ENCODE data around the gene HADHA. TPM values are rescaled to one million over a fixed set of nuclear protein-coding genes. Genes with fewer than 3 reads are reported as not detected.

The HADHA gene
- total and polyA plus RNA-seq, 2 donors (not counting 1 experiment from before 2014, with no cell fraction given): 29.8 to 96.7 TPM

DNA sequence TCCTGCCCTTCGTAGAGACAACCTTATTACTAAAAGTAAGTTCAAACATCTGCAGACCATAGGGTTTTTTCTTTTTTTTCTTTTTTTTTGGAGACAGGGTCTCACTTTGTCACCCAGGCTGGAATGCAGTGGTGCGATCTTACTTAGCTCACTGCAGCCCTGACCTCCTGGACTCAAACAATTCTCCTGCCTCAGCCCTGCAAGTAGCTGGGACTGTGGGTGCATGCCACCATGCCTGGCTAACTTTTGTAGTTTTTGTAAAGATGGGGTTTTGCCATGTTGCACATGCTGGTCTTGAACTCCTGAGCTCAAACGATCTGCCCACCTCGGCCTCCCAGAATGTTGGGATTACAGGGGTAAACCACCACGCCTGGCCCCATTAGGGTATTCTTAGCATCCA, 32.4 kb downstream of the HADHA start:
- Histone ChIP-seq H3K9ac (ENCODE audit: low read length) (no peak overlapping the region), H3K4me1 (ENCODE audit: control insufficient read depth in 2 of 2, insufficient read depth in 2 of 2, low read length in 2 of 2) (no peaks in the 10 kb centered on the region), H3K36me3 (replicated peaks in 1 of 2; ENCODE audit: control extremely low read depth in 1 of 2, control insufficient read depth in 1 of 2, extremely low read depth in 1 of 2, insufficient read depth in 2 of 2, low read length in 1 of 2) (peaks cover 29 to 76% of the 10 kb centered on the region in 2 experiments), H3K27me3 (replicated peaks in 1 of 4; ENCODE audit: control extremely low read depth in 1 of 4, control insufficient read depth in 3 of 4, insufficient read depth in 4 of 4, low read length in 3 of 4) (no peaks in the 10 kb centered on the region), H3K9me3 (ENCODE audit: control extremely low read depth in 1 of 3, control insufficient read depth in 2 of 3, insufficient read depth in 1 of 3, low read length in 2 of 3) (no peaks in the 10 kb centered on the region), H4K20me1 (ENCODE audit: control insufficient read depth, insufficient read depth, low read length, poor library complexity, severe bottlenecking) (no peaks in the 10 kb centered on the region), H3K79me2 (ENCODE audit: control insufficient read depth, insufficient read depth, low read length) (no peaks in the 10 kb centered on the region), H3K27ac (ENCODE audit: low read length in 2 of 2) (no peak overlapping the region), H3K4me2 (replicated peaks; ENCODE audit: low read depth, low read length, poor library complexity, severe bottlenecking) (no peak overlapping the region), H3K4me3 (ENCODE audit: control extremely low read depth in 1 of 5, extremely low read depth in 1 of 5, insufficient read depth in 1 of 5, low read depth in 2 of 5, low read length in 4 of 5) (no peak overlapping the region), H2AFZ (ENCODE audit: insufficient read depth, low read depth, low read length, poor library complexity, severe bottlenecking) (no peak overlapping the region)
- intact Hi-C loops (cut with micrococcal nuclease): no loop called here
- 100% methylated on average over 4 of the region's 5 CpGs for WGBS (ENCODE audit: insufficient coverage)
- DNase-seq: no peak
- CTCF ChIA-PET: interaction anchor here (1.4 kb wide), 1 partner anchor 261 kb away, joined by 5 read pairs; no protein-coding TSS in a partner anchor
- Mint-ChIP-seq H3K9me3 (ENCODE audit: insufficient read depth) (no peaks in the 10 kb centered on the region), H3K4me1 (no peaks in the 10 kb centered on the region), H3K4me3 (no peak overlapping the region), H3K27me3 (no peaks in the 10 kb centered on the region), H3K27ac (no peak overlapping the region)
- ATAC-seq (ENCODE audit: low read depth): no peak
- TF ChIP-seq EZH2 (IDR thresholded peaks at IDR 0.05; ENCODE audit: borderline replicate concordance, insufficient read depth, low read depth, low read length, poor library complexity, severe bottlenecking): no peak
- TF ChIP-seq, protein P1, sequence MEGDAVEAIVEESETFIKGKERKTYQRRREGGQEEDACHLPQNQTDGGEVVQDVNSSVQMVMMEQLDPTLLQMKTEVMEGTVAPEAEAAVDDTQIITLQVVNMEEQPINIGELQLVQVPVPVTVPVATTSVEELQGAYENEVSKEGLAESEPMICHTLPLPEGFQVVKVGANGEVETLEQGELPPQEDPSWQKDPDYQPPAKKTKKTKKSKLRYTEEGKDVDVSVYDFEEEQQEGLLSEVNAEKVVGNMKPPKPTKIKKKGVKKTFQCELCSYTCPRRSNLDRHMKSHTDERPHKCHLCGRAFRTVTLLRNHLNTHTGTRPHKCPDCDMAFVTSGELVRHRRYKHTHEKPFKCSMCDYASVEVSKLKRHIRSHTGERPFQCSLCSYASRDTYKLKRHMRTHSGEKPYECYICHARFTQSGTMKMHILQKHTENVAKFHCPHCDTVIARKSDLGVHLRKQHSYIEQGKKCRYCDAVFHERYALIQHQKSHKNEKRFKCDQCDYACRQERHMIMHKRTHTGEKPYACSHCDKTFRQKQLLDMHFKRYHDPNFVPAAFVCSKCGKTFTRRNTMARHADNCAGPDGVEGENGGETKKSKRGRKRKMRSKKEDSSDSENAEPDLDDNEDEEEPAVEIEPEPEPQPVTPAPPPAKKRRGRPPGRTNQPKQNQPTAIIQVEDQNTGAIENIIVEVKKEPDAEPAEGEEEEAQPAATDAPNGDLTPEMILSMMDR (IDR thresholded peaks at IDR 0.05): no peak
- POLR2A ChIA-PET: no interaction called here

- no peak overlapping the region for H3K4me2 ChIP-seq (replicated peaks; ENCODE audit: low read depth, low read length, poor library complexity, severe bottlenecking)
- no peaks in the 10 kb centered on the region for H3K79me2 ChIP-seq (ENCODE audit: control insufficient read depth, insufficient read depth, low read length)
- no peak for TF ChIP-seq EZH2 (IDR thresholded peaks at IDR 0.05; ENCODE audit: borderline replicate concordance, insufficient read depth, low read depth, low read length, poor library complexity, severe bottlenecking)
- TF ChIP-seq, protein P1 (IDR thresholded peaks at IDR 0.05): no peak
- H3K9ac ChIP-seq (ENCODE audit: low read length): no peak overlapping the region
- ATAC-seq (ENCODE audit: low read depth) (no peak), DNase-seq (no peak)
- H3K4me3 ChIP-seq (ENCODE audit: control extremely low read depth in 1 of 5, extremely low read depth in 1 of 5, insufficient read depth in 1 of 5, low read depth in 2 of 5, low read length in 4 of 5): no peak overlapping the region
- H3K27me3 ChIP-seq (replicated peaks in 1 of 4; ENCODE audit: control extremely low read depth in 1 of 4, control insufficient read depth in 3 of 4, insufficient read depth in 4 of 4, low read length in 3 of 4): no peaks in the 10 kb centered on the region
- peaks cover 0 to 3% (median 0%) of the 10 kb centered on the region in 3 donors for H3K9me3 ChIP-seq (ENCODE audit: control extremely low read depth in 1 of 3, control insufficient read depth in 2 of 3, insufficient read depth in 1 of 3, low read length in 2 of 3)
- no peaks in the 10 kb centered on the region for H3K9me3 Mint-ChIP-seq (ENCODE audit: insufficient read depth)
- ChIA-PET POLR2A (no interaction called here), CTCF (no interaction called here)
- 97% methylated on average over 5 of the region's 7 CpGs for WGBS (ENCODE audit: insufficient coverage)
- H3K27me3 Mint-ChIP-seq: no peaks in the 10 kb centered on the region
- H3K4me1 Mint-ChIP-seq: no peaks in the 10 kb centered on the region
- no peaks in the 10 kb centered on the region for H3K4me1 ChIP-seq (ENCODE audit: control insufficient read depth in 2 of 2, insufficient read depth in 2 of 2, low read length in 2 of 2)
- intact Hi-C loops (cut with micrococcal nuclease): no loop called here
- no peak overlapping the region for H3K4me3 Mint-ChIP-seq
- H2AFZ ChIP-seq (ENCODE audit: insufficient read depth, low read depth, low read length, poor library complexity, severe bottlenecking): no peak overlapping the region
- H3K36me3 ChIP-seq (replicated peaks in 1 of 2; ENCODE audit: control extremely low read depth in 1 of 2, control insufficient read depth in 1 of 2, extremely low read depth in 1 of 2, insufficient read depth in 2 of 2, low read length in 1 of 2): peaks cover 23 to 68% of the 10 kb centered on the region in 2 experiments
- no peaks in the 10 kb centered on the region for H4K20me1 ChIP-seq (ENCODE audit: control insufficient read depth, insufficient read depth, low read length, poor library complexity, severe bottlenecking)
- H3K27ac Mint-ChIP-seq: no peak overlapping the region
- H3K27ac ChIP-seq (ENCODE audit: low read length in 2 of 2): no peak overlapping the region
Measured at GRCh38 chr2:26203906-26204305, 40.5 kb downstream of the HADHA start.
